GM19023 (cell line): Measurements from ENCODE around the gene KLHL7.
"Not testable (repeated sequence)": the region's sequence is repeated elsewhere in the genome, so short reads cannot be mapped to it uniquely, and the experiment has no call there.

Source experiments
- ATAC-seq: cut with Tn5 transposase; IDR thresholded peaks from one replicate; pipeline ENCODE4 v1.9.1; 2021; ENCODE audit warnings: mild to moderate bottlenecking, moderate library complexity; ENCODE audit not compliant: unreplicated experiment

The KLHL7 gene

DNA sequence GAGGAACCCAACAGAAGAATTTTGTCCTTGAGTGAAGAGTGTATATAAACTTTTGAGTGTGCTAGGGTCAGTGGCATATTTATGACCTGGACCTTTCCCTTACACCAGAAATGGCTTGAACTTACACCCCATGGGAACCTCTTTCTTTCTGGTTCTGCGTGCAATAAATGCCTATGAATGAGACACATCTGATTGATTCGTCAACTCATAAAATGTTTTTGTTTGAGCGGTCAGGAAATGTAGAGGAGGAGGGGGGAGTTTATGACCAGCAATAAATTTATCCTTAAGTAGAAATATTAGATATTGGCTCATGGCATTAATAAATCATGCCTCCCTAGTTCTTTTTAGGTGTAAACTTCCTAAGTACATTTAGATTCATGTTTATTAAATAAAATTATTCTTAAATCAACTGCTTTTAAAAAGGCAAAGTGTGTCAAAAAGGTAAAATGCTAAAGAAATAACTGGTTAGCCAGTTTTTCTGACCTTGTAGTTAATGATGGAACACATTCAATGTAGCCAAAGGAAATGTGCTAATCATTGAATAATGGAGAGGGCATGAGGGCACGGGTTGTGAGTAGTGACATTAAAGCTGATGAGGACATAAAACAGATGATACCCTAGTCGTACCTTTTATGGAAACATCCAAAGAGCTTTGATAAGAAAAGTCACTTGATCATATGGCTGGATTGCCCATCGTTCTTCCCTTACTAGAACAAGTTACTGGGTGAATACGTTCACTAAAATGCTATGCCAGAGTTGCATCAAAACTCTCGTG, 62.7 kb downstream of the KLHL7 start:
- ATAC-seq = no peak

DNA sequence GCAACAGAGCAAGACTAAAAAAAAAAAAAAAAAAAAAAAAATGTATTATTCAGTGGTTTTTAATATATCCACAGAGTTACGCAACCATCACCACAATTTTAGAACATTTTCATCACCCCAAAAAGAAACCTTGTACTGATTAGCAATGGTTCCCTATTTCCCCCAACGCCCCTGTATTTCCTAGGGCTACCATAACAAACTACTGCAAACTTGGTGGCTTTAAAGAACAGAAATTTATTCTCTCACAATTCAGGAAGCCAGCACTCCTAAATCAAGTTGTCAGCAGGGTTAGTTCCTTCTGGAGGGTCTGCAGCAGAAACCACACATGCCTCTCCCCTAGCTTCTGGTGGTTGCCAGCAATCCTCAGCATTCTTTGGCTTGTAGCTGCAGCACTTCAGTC, 70.4 kb downstream of the KLHL7 start:
- ATAC-seq = no peak

DNA sequence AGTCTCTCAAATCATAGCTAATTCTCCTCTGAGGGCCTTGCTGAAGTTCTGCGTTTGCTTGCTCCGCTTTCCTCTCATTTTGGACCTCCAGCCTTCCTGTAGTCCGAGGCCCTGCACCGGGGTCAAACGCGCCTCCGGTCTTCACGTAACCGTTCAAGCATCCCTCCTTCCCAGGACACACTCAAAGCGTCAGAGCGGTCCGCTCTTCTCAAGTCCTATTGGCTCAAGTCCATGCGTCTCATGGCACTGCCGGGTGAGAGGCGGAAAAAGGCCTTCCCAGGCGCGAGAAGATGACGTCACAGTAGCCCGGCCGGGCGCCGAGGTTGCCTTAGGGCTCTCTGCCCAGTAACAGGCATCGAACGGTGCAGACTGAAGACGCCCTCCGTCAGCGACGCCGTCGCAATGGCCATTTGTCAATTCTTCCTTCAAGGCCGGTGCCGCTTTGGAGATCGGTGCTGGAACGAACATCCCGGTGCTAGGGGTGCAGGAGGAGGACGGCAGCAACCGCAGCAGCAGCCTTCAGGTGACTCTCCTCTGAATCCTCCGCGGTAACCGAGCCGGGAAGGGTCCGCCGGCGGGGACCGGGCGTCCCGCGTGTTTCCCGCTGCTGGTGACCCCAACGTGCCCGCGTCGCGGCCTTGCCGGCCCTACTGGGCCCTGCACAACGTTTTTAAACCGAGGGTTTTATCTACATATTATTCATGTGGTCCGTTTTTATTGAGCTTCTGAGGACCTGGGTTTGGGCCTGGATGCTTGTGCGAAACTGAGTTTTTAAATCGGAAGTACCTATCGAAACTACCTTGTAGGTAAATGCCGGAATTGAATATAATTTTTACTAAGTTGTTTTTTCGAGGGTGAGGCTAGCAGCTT, 76.3 kb downstream of the KLHL7 start, which contains the start of gene NUP42:
Gene NUP42 (plus strand): TSS at position 365 of the 870 bp plus-strand sequence. CDS start 38 bp downstream, at position 403.
- peak; percentile 96 for ATAC-seq

DNA sequence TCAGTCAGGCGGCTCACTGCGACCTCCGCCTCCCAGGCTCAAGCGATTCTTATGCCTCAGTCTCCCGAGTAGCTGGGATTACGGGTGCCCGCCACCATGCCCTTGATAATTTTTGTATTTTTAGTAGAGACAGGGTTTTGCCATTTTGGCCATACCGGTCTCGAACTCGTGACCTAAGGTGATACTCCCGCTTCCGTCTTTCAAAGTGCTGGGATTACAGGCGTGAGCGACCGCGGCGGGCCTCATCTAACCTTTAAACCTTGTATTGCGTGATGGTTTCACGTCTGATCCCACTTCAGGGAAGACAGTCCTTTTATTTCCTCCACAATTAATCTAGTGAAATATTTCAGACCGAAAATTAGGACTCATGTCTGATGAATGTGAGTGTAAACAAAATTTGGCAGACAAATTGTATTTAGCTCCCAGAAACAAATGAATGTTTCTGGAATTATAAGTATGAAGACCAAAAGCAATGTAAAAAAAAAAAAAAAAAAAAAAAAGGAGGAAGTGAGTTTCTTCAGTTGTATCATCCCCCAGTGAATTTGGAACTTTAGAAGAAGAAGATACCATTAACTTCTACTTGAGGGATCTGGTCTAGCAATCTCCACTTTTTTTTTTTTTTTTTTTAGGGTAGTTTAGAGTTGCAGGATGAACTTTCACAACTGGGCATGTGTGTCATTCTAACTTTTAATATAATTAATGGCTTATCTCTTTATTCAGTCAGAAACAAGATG, 77.9 kb downstream of the KLHL7 start:
- ATAC-seq = no peak

DNA sequence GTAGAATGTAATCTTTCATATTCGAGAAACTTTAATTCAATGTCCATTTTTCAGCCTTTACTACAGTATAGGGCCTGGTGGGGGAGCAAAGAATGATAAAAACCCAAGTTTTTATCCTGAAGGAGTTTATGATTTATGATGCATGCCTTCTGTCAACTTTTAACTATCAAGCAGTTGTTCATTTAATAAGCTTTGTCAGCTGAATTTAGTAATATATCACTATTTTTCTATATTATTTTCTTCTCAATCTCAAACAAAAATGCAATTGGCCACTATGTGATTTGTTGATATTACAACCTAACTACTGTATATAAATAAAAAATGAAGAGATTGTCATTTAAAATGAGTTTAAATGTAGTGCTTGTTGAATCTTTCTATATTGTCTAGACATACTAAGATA, 78.7 kb downstream of the KLHL7 start:
- no peak for ATAC-seq

DNA sequence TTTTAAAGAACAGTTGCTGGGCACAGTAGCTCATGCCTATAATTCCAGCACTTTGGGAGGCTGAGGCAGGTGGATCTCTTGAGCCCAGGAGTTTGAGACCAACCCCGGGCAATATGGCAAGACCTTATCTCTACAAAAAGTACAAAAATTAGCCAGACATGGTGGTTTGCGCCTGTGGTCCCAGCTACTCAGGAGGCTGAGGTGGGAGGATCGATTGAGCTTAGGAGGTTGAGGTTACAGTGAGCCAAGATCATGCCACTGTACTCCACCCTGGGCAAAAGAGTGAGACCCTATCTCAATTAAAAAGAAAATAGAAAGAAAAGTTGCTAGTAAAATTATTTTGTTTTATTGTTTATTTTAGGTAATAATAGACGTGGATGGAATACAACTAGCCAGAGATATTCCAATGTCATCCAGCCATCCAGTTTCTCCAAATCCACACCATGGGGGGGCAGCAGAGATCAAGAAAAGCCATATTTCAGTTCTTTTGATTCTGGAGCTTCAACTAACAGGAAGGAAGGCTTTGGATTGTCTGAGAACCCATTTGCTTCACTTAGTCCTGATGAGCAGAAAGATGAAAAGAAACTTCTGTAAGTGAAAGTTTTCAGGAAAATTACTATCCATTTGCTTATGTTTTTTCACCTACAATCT, 79.2 kb downstream of the KLHL7 start:
- ATAC-seq = no peak

DNA sequence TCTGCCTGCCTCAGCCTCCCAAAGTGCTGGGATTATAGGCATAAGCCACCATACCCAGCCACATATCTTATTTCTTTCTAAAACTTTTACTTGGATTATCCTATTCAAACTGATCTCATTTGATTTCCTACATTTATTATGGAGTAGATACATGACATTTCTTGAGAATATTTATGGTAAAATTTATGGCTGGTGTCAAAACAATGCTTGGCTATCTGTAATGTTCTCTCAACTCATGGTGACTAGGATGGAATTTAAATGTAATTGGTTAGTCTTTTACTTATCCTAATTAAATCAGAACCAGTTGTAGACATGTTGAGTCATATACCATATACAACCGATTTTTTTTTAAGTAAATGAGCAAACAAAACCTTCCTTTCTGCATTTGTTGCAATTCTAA, 80.4 kb downstream of the KLHL7 start:
- ATAC-seq = no peak

DNA sequence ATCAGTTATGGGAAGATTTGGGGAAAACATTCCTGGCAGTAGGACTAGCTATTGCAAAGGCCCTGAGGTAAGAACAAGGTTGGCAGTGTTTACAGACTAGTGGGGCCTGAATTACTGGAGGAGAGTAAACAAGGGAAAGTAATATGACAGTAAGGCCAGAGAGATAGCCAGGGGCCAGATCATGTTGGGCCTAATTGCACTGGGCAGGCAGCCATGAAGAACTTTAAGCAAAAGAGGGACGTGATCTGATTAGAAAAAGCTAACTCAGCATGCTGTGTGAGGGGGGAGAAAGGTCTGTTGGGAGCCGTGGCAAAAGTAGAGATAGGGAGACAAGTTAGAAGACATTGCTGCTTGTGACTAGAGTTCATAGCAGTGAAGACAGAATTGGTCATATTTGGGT, 85.4 kb downstream of the KLHL7 start:
- no peak for ATAC-seq

DNA sequence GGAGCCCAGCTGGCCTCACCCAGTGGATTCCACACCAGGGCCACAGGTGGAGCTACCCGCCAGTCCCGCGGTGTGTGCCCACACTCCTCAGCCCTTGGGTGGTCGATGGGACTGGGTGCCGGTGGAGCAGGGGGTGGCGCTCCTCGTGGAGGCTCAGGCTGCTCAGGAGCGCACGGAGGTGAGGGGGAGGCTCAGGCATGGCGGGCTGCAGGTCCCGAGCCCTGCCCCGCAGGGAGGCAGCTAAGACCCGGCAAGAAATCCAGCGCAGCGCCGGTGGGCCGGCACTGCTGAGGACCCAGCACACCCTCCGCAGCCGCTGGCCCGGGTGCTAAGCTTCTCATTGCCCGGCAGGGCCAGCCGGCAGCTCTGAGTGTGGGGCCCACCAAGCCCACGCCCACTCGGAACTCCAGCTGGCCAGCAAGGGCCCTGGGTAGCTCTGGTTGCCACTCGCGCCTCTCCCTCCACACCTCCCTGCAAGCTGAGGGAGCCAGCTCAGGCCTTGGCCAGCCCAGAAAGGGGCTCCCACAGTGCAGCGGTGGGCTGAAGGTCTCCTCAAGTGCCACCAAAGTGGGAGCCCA, 88.2 kb downstream of the KLHL7 start:
- not testable (repeated sequence) for ATAC-seq

DNA sequence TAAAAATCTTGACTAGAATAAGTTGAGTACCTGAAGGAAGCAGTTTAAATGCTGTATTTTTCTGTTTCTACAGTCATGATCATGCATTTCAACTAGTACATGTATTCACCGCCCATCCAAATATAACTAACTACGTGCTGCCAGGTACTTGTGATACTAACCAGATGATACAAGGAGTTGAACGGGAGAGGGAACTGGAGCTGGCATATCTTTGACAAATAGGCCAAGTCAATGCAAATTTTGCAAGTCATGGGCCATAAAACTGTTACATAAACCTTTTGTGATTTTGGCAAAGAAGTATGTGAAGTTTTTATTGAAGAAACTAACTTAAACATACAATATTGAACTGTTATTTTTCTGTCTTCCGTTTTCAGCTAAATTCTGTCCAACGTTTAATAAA, 90.7 kb downstream of the KLHL7 start:
- no peak for ATAC-seq

DNA sequence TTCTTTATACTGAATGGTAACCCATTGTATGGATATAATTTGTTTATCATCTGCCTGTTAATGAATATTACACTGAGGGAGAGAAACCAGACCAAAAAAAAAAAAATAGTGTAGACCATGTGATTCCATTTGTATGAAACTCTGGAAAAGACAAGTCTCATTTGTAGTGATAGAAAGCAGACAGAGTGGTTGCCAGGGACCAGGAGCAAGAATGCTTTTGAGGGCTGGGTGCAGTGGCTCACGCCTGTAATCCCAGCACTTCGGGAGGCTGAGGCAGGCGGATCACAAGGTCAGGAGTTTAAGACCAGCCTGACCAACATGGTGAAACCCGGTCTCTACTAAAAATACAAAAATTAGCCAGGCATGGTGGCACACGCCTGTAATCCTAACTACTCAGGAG, 92.2 kb downstream of the KLHL7 start:
- ATAC-seq = not testable (repeated sequence)

DNA sequence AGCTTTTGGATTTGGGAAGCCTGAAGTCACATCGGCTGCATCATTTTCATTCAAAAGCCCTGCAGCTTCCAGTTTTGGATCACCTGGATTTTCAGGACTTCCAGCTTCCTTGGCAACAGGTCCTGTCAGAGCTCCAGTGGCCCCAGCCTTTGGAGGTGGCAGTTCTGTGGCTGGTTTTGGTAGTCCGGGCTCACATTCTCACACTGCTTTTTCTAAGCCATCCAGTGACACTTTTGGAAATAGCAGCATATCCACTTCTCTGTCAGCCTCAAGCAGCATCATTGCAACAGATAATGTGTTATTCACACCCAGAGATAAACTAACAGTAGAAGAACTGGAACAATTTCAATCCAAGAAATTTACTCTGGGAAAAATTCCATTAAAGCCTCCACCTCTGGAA, 94.7 kb downstream of the KLHL7 start:
- no peak for ATAC-seq

DNA sequence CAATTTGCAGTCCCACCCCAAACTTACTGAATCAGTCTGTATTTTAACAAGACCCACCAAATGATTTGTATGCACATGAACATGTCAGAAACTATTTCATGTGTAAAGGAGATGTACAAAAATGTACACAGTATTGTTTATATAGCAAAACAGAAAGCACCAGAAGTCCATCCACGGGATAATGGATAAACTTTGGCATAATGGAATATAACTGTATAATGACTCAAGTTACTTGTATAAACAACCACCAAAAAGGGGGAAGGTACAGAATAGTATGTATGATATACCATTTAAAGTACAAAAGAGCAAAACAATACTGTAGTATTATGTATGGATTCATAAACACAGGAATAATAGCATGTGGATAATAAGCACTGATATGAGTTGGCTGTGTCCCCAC, 98.7 kb downstream of the KLHL7 start:
- ATAC-seq = no peak

DNA sequence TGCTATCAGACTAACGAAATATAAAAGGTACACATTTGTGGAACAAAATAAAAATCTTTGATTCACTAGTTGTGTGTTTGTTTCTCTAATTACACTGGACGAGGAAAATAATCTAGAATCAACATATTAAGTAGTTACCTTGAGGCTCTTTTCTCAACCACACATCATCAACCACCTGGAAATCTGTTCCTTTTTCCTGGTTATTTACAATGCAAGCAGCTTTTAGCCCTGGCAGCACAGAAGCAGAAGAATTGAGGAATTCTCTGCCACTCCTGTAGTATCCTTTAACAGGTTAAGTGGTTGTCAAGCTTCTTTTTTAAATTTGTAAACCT, 100.0 kb downstream of the KLHL7 start:
- ATAC-seq = no peak

DNA sequence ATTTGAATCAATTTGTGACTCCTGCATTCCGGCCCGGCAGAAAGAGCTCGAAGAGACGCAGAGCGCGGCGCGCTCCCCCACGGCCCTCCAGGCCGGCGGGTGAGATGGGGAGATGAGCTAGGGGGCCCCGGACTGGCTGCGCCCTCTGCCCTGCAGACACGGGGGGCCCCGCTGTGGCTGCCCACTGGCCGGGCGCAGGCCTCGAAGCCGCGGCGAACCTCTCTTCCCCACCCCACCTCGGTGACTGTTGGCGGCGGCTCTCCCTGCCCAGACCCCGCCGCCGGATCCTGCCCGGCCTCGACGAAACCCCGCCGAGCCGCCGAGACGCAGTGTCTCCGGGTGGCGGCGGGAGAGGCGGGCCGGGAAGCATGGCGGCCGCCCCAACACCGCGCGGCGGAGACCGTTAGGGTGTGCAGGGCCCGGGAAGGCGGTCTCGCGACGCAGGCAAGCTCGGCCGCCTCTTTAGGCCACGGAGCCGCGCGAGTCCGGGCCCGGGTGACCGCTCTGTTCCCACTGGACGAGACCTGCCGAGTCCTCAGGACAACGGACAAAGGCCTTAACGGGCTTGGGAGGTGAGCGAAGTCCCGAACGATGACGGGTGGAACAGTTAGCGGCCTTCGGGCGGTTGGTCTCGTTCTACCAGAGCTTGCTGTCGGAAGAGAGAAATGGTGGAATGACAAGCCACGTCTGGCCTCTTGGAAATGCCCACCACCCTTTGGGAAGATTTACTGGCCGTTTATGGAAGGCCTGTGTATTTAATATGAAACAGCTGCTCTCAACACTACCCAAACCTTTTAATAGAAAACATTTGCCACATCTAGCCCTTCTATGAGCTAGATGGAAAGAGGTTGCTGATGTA, 100.6 kb downstream of the KLHL7 start:
- ATAC-seq = no peak

DNA sequence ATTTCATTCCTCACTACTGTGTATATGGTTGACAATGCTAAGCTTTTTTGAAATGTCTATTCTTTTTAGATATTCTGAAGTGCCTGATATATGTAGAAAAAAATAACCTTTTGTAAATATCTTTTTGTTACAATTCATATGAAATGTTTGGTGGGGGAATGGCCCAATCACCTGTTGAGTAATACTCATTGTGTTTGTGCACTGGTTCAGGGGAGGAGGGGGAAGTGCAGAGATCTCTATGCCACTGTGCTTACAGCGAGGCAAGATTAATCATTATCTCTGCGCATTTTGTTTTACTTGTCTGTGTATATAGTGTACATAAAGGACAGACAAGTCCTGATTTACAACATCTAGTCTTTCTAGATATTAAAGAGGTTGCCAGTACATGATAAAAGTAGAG, 101.4 kb downstream of the KLHL7 start:
- ATAC-seq = no peak

DNA sequence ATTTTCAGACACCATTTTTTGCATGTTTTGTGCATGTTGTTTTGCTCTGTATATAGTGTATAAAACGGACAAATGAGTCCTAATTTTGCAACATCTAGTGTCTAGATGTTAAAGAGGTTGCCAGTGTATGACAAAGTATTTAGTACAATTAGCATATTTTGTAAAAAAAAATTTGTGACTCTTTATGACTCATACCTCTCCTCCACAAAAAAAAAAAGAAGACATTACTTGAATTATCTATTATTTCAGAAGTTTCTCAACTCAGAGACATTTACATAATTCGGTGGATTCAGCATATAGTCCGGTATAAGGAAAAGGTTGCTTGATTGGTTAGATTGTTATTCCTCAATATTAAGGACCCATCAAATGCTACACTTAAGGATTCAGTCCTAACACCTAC, 102.3 kb downstream of the KLHL7 start:
- ATAC-seq = no peak

DNA sequence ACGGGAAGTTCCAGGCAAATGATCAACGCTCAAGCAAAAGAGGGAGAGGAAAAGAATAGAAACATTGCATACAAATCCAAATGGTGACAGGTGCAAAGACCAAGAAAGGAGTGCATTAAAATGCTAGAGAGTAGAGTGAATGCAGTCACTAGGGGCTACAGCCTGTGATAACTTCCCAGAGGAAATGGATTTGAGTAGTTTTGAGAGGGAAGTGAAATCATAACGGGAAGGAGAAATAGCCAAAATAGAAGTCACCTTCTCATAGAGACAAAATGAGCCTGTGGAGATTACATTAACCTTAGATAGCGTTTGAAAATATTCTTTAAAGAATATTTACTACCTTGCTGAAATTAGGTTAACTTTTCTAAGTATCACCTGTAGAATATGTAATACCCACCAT, 102.7 kb downstream of the KLHL7 start:
- ATAC-seq = no peak

DNA sequence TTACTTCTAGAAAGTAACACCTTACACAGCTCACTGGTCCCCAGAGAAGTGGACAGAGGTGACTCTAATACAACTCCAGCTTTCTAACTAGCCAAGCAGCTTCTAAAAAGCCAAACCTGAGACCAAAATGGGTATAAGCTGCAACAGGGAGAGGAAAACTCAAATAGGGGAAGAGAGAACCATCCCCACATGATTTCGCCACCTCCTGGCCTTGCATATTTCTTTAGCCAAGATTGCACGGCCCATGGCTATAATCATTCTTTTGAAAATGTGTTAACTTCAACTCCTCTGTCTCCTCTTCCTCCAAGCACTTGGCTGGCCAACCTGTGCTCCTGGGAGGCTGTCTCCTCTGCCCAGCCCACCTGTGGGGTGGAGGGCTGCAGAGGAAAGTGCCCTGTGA, 104.9 kb downstream of the KLHL7 start:
- no peak for ATAC-seq

DNA sequence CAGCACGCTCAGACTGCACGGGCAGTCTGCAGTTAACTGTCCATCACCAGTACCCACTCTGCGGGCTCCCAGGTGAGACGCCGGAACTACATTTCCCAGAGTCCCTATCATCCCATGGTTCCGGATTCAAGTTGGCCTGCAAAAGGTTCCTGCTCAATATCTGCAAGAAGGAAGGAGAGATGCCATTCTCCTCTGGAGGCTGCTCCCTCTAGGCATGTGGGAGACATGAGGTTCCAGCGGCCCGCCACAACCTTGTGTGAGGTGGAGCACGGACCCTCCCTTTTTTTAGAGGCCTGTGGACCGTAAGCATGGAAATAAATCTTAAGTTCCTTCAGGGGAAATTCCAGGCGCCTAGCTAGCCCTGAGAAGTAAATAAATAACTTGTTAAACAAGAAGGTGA, 106.0 kb downstream of the KLHL7 start:
- no peak for ATAC-seq
